ENCODE results near the gene TSEN34.

DNA sequence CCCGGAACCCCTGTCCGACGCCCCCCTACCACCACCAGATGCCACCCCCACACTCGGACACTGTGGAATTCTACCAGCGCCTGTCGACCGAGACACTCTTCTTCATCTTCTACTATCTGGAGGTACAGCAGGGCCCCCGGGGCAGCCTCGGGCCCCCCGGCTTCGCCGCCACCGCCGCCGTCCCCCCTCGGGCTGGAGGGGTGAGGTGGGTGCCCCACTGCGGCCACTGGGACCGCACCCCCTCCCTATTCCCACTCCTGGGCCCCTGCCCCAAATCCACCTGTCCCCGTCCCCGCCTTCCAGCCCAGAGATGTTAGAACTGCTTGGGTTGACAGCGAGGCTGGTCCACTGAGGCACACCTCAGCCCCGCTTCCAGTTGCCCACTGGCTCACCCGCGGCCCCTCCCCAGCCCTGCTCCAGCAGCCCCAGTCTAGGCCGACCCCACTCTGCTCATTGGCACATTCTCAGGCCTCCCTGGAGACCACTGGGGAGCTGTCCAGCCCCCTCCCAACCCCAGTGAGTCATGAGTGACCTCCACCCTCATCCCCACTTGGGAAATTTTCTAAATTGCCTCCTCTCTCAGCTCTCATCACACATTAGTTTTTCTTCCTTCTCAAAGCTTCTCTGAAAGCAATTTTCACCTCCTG is 38.1 kb upstream of the TSEN34 start:
- TF ChIP-seq, protein P1, sequence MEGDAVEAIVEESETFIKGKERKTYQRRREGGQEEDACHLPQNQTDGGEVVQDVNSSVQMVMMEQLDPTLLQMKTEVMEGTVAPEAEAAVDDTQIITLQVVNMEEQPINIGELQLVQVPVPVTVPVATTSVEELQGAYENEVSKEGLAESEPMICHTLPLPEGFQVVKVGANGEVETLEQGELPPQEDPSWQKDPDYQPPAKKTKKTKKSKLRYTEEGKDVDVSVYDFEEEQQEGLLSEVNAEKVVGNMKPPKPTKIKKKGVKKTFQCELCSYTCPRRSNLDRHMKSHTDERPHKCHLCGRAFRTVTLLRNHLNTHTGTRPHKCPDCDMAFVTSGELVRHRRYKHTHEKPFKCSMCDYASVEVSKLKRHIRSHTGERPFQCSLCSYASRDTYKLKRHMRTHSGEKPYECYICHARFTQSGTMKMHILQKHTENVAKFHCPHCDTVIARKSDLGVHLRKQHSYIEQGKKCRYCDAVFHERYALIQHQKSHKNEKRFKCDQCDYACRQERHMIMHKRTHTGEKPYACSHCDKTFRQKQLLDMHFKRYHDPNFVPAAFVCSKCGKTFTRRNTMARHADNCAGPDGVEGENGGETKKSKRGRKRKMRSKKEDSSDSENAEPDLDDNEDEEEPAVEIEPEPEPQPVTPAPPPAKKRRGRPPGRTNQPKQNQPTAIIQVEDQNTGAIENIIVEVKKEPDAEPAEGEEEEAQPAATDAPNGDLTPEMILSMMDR (conservative IDR thresholded peaks at IDR 0.05) = no peak
- TF ChIP-seq ZFX (IDR thresholded peaks at IDR 0.05) = no peak
